GM12873 (cell line): ENCODE data around the gene NRXN3.

Experiments
- TF ChIP-seq, protein P1 (sequence below): IDR thresholded peaks from 2 replicates; pipeline ENCODE4 v1.5.1; 2012; ENCODE audit warnings: low read depth, mild to moderate bottlenecking, moderate library complexity, low read length, control low read depth; ENCODE audit not compliant: insufficient read depth; ENCODE audit errors: missing control alignments

The NRXN3 gene

GRCh38 chr14:79298373-79298772 lies 1128.2 kb downstream of the NRXN3 start:
- TF ChIP-seq, protein P1, sequence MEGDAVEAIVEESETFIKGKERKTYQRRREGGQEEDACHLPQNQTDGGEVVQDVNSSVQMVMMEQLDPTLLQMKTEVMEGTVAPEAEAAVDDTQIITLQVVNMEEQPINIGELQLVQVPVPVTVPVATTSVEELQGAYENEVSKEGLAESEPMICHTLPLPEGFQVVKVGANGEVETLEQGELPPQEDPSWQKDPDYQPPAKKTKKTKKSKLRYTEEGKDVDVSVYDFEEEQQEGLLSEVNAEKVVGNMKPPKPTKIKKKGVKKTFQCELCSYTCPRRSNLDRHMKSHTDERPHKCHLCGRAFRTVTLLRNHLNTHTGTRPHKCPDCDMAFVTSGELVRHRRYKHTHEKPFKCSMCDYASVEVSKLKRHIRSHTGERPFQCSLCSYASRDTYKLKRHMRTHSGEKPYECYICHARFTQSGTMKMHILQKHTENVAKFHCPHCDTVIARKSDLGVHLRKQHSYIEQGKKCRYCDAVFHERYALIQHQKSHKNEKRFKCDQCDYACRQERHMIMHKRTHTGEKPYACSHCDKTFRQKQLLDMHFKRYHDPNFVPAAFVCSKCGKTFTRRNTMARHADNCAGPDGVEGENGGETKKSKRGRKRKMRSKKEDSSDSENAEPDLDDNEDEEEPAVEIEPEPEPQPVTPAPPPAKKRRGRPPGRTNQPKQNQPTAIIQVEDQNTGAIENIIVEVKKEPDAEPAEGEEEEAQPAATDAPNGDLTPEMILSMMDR = no peak

GRCh38 chr14:79299162-79299561 lies 1129.0 kb downstream of the NRXN3 start:
- TF ChIP-seq, protein P1 = no peak

- TF ChIP-seq, protein P1 = no peak
Measured at GRCh38 chr14:79304279-79304678, 1134.1 kb downstream of the NRXN3 start.

DNA sequence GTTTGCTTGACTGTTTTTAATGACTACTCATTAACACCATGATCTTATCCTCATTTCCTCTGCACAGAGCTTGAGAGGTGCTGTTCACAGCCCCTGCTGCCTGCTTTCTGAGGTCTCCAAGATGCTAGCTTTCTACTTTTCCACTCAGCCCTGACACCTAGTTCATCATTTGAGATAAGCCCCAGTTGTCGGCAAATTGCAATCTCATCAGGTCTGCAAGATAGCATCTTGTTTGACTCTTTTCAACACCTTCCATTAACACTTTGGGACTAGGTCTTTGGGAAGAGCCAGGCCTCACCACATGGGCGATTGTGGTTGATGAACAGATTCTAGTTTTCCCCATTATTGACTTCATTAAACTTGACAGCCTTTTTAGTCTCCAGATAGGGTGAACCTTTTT lies 1136.4 kb downstream of the NRXN3 start:
- TF ChIP-seq, protein P1 = no peak

DNA sequence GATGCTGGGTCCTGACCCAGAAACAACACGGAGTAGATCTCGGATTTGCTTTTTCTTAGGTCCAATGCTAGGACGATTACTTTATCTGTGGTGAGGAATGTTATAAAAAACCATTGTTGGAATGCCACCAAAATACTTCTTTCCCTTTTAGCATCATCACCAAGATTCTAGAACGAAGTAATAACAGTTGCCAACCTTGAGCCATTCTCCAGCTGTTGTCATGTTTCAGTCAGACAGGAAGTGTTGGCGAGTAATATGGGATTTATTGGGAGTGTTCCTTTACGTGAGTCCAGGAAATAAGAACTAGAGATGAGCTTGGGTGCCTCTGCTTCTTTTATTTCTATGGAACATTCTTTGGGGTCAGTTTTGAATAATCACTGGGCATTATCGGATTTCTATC lies 1148.2 kb downstream of the NRXN3 start:
- TF ChIP-seq, protein P1 = no peak

DNA sequence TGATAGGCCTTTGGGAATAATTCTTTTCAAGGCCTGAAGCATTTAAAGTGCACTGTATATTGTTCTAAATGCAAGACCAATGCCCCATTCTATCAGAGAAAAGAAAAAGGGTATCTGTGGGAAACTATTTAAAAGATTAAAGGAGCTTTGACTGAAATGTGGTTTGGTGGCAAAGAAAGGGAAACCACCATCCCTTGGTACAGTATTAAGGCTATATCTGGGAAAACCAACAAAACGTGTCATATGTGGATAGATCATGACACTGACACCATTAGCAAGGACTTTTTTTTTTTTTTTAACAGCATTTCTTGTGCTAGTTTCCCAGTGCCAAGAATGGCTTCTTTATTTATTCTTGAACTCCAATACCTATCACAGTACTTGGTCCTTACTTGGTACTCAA lies 1150.4 kb downstream of the NRXN3 start:
- TF ChIP-seq, protein P1 = no peak

DNA sequence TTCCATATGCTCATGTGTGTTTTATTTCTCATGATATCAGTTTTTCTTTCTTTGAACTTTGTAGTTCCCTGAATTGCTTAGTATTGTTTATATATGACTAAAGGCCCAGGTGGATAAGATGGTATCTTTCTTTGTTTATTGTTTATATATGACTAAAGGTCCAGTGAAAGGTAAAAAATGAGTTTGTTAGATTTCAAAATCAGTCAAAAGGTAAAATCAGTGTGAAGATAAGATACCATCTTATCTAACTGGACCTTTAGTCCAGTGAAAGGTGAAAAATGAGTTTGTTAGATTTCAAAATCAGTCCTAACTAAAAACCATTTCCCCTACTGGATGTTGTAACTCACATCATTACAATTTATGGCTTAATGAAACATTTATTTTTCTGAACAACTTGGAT lies 1150.9 kb downstream of the NRXN3 start:
- TF ChIP-seq, protein P1 = no peak
